Measurements from ENCODE around the gene CSNK1A1L.

- TF ChIP-seq CTCF (IDR thresholded peaks at IDR 0.05) (no peak), POLR2A (IDR thresholded peaks at IDR 0.05) (no peak)
Observed at GRCh38 chr13:37136633-37137032, 31.2 kb upstream of the CSNK1A1L start.

Data from thyroid gland (tissue), 4 donors.